KMS-11 (cell line): ENCODE results near the gene PDE11A.

Experiments used
- H2AFZ ChIP-seq: fragments of 200-600 bp; sonication (generic); 2 replicates; pipeline ENCODE4 v1.6.1; 2016; ENCODE audit warnings: antibody characterized with exemption, mixed run types, low read depth
- H3K27ac ChIP-seq: fragments of 200-600 bp; sonication (generic); 2 replicates; pipeline ENCODE4 v1.6.1; 2016; ENCODE audit warnings: mild to moderate bottlenecking, mixed run types
- H3K27me3 ChIP-seq: fragments of 200-600 bp; sonication (generic); 2 replicates; pipeline ENCODE4 v1.6.1; 2017; ENCODE audit warnings: mild to moderate bottlenecking, low read depth, mixed run types, moderate library complexity; ENCODE audit not compliant: insufficient read depth
- H3K36me3 ChIP-seq: fragments of 200-600 bp; sonication (generic); 2 replicates; pipeline ENCODE4 v1.6.1; 2017; ENCODE audit warnings: mild to moderate bottlenecking, mixed run types; ENCODE audit not compliant: insufficient read depth
- H3K4me1 ChIP-seq: fragments of 200-600 bp; sonication (generic); 2 replicates; pipeline ENCODE4 v1.6.1; 2016; ENCODE audit warnings: mild to moderate bottlenecking, low read depth, mixed run types; ENCODE audit not compliant: poor library complexity, severe bottlenecking
- H3K4me2 ChIP-seq: fragments of 200-600 bp; sonication (generic); 2 replicates; pipeline ENCODE4 v1.7.0; 2016; ENCODE audit warnings: mild to moderate bottlenecking, mixed run types
- H3K4me3 ChIP-seq: fragments of 200-600 bp; sonication (generic); IDR thresholded peaks from 2 replicates; pipeline ENCODE4 v1.6.1; 2017; ENCODE audit warnings: low read depth, low read length, mixed read lengths; ENCODE audit not compliant: insufficient read depth
- H3K79me2 ChIP-seq: fragments of 200-600 bp; sonication (generic); 2 replicates; pipeline ENCODE4 v1.6.1; 2016; ENCODE audit warnings: low read depth, mixed run types; ENCODE audit not compliant: insufficient read depth
- H3K9ac ChIP-seq: fragments of 200-600 bp; sonication (generic); 2 replicates; pipeline ENCODE4 v1.6.1; 2016; ENCODE audit warnings: mild to moderate bottlenecking, mixed run types
- H4K20me1 ChIP-seq: fragments of 200-600 bp; sonication (generic); 2 replicates; pipeline ENCODE4 v1.6.1; 2016; ENCODE audit warnings: mild to moderate bottlenecking, mixed run types; ENCODE audit not compliant: insufficient read depth
- CTCF ChIP-seq: fragments of 200-600 bp; sonication (generic); conservative IDR thresholded peaks from 2 replicates; pipeline ENCODE4 v1.6.1; 2017; ENCODE audit warnings: low read depth, mild to moderate bottlenecking, antibody characterized with exemption, low read length, moderate library complexity, mixed read lengths

PDE11A gene

GRCh38 chr2:177782613-177783012 is 290.0 kb downstream of the PDE11A start:
- no peaks in the 10 kb centered on the region for H3K36me3 ChIP-seq
- no peak for TF ChIP-seq CTCF

GRCh38 chr2:177778472-177778871 is 294.1 kb downstream of the PDE11A start:
- no peak for TF ChIP-seq CTCF
- no peaks in the 10 kb centered on the region for H3K27me3 ChIP-seq
- no peak overlapping the region for H2AFZ ChIP-seq
- no peaks in the 10 kb centered on the region for H3K36me3 ChIP-seq
- H3K79me2 ChIP-seq = no peaks in the 10 kb centered on the region
- no peak overlapping the region for H3K4me3 ChIP-seq
- no peak overlapping the region for H3K27ac ChIP-seq
- no peak overlapping the region for H3K4me2 ChIP-seq
- no peaks in the 10 kb centered on the region for H4K20me1 ChIP-seq
- H3K4me1 ChIP-seq = peaks cover 18% of the 10 kb centered on the region
- H3K9ac ChIP-seq = no peak overlapping the region

More at GRCh38 chr2:177782613-177783012, 290.0 kb downstream of the PDE11A start:
- no peak overlapping the region for H3K4me2 ChIP-seq
- no peak overlapping the region for H3K9ac ChIP-seq
- H3K4me1 ChIP-seq = peaks cover 35% of the 10 kb centered on the region
- no peaks in the 10 kb centered on the region for H3K79me2 ChIP-seq
- H2AFZ ChIP-seq = no peak overlapping the region
- H4K20me1 ChIP-seq = no peaks in the 10 kb centered on the region
- no peaks in the 10 kb centered on the region for H3K27me3 ChIP-seq
- no peak overlapping the region for H3K4me3 ChIP-seq
- H3K27ac ChIP-seq = no peak overlapping the region

- Histone ChIP-seq H3K9ac (no peak overlapping the region), H2AFZ (no peak overlapping the region), H3K27me3 (no peaks in the 10 kb centered on the region), H3K4me3 (no peak overlapping the region), H4K20me1 (no peaks in the 10 kb centered on the region), H3K36me3 (no peaks in the 10 kb centered on the region), H3K4me1 (peaks cover 5% of the 10 kb centered on the region), H3K4me2 (no peak overlapping the region), H3K27ac (no peak overlapping the region), H3K79me2 (no peaks in the 10 kb centered on the region)
- peak; percentile 70 for TF ChIP-seq CTCF
These were observed 300.0 kb downstream of the PDE11A start for GRCh38 chr2:177772529-177772928.

GRCh38 chr2:177771191-177771590 is 301.4 kb downstream of the PDE11A start:
- Histone ChIP-seq H3K27ac (no peak overlapping the region), H3K4me3 (no peak overlapping the region), H3K27me3 (no peaks in the 10 kb centered on the region), H3K36me3 (no peaks in the 10 kb centered on the region), H3K9ac (no peak overlapping the region), H3K4me2 (no peak overlapping the region), H2AFZ (no peak overlapping the region), H3K4me1 (peaks cover 5% of the 10 kb centered on the region), H4K20me1 (no peaks in the 10 kb centered on the region), H3K79me2 (no peaks in the 10 kb centered on the region)
- no peak for TF ChIP-seq CTCF
